NB4 (cell line): ENCODE results near the gene PHACTR1.

Experiments
- DNase-seq: peaks from one replicate; pipeline ENCODE4 v3.0.0; 2010; ENCODE audit warnings: low read depth
- H3K4me3 ChIP-seq: one replicate; pipeline ENCODE4 v1.5.1; 2011; ENCODE audit warnings: mild to moderate bottlenecking, low read depth, low read length, moderate library complexity
- MYC ChIP-seq: IDR thresholded peaks from 2 replicates; pipeline ENCODE4 v1.6.1; 2011; ENCODE audit warnings: low read depth, low read length
- POLR2A ChIP-seq: IDR thresholded peaks from 2 replicates; pipeline ENCODE4 v1.6.1; 2011; ENCODE audit warnings: mild to moderate bottlenecking; ENCODE audit not compliant: insufficient read length; ENCODE audit errors: extremely low read depth
- TF ChIP-seq, protein P1 (sequence below): IDR thresholded peaks from one replicate; pipeline ENCODE4 v1.5.1; 2012; ENCODE audit warnings: low read depth, low read length
- TF ChIP-seq, protein P2 (sequence below): IDR thresholded peaks from 2 replicates; pipeline ENCODE4 v1.6.1; 2011; ENCODE audit warnings: low read depth, low read length

The PHACTR1 gene

DNA sequence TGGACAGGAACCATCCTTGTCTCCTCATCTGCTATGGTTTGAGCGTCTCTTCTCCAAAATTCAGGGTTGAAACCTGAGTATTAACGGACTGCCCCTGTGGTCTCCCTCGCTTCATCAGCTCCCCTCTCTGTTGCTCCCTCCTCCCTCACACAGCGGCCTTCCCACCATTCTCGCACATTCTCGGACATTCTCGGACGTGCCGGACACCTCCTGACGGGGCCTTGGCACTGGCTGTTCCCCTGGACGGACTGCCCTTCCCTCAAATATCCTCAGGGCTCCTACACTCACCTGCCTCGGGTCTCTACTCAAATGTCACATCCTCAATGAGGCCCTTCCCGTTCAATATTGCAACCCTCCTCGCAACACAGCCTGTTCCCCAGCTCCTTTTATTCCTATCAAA is 496.0 kb downstream of the PHACTR1 start:
- H3K4me3 ChIP-seq: no peak overlapping the region
- no peak for DNase-seq
- TF ChIP-seq, protein P1, sequence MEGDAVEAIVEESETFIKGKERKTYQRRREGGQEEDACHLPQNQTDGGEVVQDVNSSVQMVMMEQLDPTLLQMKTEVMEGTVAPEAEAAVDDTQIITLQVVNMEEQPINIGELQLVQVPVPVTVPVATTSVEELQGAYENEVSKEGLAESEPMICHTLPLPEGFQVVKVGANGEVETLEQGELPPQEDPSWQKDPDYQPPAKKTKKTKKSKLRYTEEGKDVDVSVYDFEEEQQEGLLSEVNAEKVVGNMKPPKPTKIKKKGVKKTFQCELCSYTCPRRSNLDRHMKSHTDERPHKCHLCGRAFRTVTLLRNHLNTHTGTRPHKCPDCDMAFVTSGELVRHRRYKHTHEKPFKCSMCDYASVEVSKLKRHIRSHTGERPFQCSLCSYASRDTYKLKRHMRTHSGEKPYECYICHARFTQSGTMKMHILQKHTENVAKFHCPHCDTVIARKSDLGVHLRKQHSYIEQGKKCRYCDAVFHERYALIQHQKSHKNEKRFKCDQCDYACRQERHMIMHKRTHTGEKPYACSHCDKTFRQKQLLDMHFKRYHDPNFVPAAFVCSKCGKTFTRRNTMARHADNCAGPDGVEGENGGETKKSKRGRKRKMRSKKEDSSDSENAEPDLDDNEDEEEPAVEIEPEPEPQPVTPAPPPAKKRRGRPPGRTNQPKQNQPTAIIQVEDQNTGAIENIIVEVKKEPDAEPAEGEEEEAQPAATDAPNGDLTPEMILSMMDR: no peak
- TF ChIP-seq, protein P2, sequence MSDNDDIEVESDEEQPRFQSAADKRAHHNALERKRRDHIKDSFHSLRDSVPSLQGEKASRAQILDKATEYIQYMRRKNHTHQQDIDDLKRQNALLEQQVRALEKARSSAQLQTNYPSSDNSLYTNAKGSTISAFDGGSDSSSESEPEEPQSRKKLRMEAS: no peak
- TF ChIP-seq MYC (no peak), POLR2A (no peak)

DNA sequence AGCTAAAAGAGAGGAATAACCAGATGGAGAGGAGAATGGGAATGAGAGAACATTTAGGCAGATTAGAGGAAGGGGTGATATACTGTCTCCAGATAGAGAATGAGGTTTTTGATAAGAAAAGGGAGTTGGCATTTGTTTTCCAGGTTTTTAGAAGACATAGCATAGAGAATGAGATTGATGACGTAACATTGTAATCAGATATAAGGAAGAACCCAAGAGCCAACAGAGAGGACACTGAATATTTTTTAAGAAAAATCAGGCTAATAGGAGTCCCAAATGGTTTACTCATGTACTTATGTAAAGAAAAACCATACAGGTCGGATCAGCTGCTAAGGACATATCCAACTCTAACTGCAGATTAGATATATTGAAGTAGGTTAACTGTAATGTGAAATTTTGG is 498.8 kb downstream of the PHACTR1 start:
- no peak for DNase-seq
- TF ChIP-seq, protein P2: no peak
- TF ChIP-seq POLR2A (no peak), MYC (no peak)
- TF ChIP-seq, protein P1: no peak
- H3K4me3 ChIP-seq: no peak overlapping the region

DNA sequence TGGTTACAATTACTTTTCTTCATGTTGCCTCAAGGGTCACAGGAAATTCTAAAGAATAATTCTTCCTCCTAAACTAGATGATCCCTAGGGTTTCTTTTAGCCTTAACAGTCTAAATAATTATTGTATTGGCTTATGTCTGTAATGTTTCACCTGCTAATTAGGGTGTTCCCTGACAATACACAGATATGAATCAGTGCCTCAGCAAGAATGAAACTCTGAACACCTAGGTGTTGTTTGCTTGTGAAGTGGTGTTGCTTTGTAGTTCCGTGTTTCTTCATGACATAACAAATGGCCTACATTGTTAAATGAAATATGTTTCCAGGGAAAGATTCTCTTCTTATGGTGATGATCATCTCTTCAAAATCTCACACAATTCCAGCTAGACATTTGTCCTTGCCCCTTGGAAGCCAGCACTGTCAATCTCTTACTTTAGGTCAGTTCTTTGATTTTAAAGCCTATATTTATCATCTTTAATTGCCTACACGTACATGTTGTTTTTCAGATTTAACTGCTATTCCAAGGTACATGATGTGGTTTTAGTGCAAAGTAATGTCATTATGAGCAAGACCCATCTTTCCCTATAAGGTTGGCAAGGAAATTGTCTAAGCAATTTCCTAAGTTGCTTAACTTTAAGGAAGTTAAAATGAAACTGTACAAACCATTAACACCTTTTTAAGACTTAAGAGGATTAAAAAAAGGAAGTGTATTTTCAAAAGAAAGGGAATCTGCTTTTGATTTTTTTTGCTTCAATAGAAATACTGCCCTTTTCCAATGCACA is 499.9 kb downstream of the PHACTR1 start:
- TF ChIP-seq MYC: no peak
- TF ChIP-seq, protein P2: no peak
- TF ChIP-seq POLR2A: no peak
- TF ChIP-seq, protein P1: no peak
- H3K4me3 ChIP-seq: no peak overlapping the region
- no peak for DNase-seq

DNA sequence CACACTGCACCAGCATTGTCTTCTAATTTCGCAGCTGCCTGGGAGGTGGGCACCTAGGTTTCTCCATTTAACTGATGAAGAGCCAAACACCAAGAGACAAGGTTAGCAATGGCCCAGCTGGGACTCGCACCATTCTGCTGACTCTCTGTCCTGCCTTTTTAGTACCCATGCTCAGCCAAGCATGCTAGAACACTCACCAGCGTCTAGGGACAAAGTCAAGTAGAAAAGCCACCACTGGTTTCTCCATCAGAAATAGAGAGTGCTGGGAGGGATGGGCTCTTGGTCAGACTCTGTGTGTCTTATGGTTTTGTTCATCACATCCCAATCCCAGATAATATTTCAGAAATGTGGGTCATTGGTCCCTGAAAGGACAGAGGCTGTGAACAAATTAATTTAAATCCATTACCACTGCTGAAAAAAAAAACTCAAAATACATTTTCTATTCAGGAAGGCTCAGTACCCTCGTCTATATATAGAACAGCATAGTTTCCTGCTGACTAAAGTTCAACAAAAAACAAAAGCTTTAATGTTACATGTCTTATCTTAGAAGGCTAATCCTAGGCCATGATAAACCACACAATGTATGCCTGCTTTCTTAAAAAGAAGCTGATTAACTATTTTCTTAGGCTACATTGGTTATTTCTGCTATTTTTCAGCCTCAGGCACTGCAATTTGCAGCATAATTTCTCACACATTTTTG is 500.8 kb downstream of the PHACTR1 start:
- H3K4me3 ChIP-seq: no peak overlapping the region
- DNase-seq: no peak
- TF ChIP-seq, protein P2: no peak
- no peak for TF ChIP-seq MYC
- TF ChIP-seq, protein P1: no peak

DNA sequence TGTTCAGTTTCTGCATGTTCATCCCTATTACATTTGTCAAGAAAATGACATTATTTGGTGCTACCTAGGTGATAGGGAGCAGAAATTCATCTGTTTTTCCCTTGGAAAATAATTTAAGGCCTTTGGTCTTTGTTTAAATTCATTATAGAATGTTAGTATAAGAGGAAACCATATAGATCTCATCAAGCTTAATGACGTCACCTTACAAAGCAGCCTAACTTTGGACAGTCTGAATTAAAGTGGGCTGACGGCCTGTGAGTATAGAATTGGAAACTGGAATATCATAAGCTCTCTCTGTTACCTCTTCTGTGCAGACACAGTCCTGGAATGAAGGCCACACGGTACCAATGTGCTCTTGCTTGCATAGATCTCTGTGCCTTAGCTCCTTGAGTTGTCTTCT is 503.7 kb downstream of the PHACTR1 start:
- no peak for DNase-seq
- no peak overlapping the region for H3K4me3 ChIP-seq
- TF ChIP-seq, protein P2: no peak
- TF ChIP-seq POLR2A: no peak
- TF ChIP-seq, protein P1: no peak
- no peak for TF ChIP-seq MYC
